ENCODE results near the gene PPP4R4. TPM values are rescaled to one million over a fixed set of nuclear protein-coding genes. Genes with fewer than 3 reads are reported as not detected.

PPP4R4 gene
- total RNA-seq, 3 donors from 2014 or later (not counting 1 experiment from before 2014, with no cell fraction given), result 0.52 to 0.58 TPM; not detected in 1

- peaks cover 15 to 17% of the 10 kb centered on the region in 2 donors for H3K27me3 Mint-ChIP-seq (ENCODE audit: low read depth in 2 of 2)
- Histone ChIP-seq H3K9me3 (ENCODE audit: control insufficient read depth, insufficient read depth, low read length) (peaks cover 5% of the 10 kb centered on the region), H3K27ac (ENCODE audit: low read length) (no peak overlapping the region), H3K36me3 (ENCODE audit: control insufficient read depth, insufficient read depth, low read length) (no peaks in the 10 kb centered on the region), H3K27me3 (ENCODE audit: control insufficient read depth, insufficient read depth, low read length) (peaks cover 8% of the 10 kb centered on the region), H3K4me1 (ENCODE audit: control insufficient read depth, insufficient read depth, low read length) (no peaks in the 10 kb centered on the region), H3K4me3 (ENCODE audit: low read length) (no peak overlapping the region)
- no peaks in the 10 kb centered on the region for H3K36me3 Mint-ChIP-seq
- DNase-seq (no peak), ATAC-seq (no peak)
- intact Hi-C loops (cut with micrococcal nuclease), result no loop called here
- 73% methylated on average over 4 of the region's 5 CpGs for WGBS (ENCODE audit: insufficient coverage)
- H3K4me1 Mint-ChIP-seq, result no peaks in the 10 kb centered on the region
- TF ChIP-seq CTCF (IDR thresholded peaks at IDR 0.05), result no peak
- H3K4me3 Mint-ChIP-seq, result no peak overlapping the region
- H3K27ac Mint-ChIP-seq, result no peak overlapping the region
- H3K9me3 Mint-ChIP-seq, result no peaks in the 10 kb centered on the region
Measured at GRCh38 chr14:94139006-94139405, 35.1 kb upstream of the PPP4R4 start.

GRCh38 chr14:94139421-94139820 is 34.7 kb upstream of the PPP4R4 start:
- Histone ChIP-seq H3K27ac (ENCODE audit: low read length) (no peak overlapping the region), H3K9me3 (ENCODE audit: control insufficient read depth, insufficient read depth, low read length) (peaks cover 5% of the 10 kb centered on the region), H3K27me3 (ENCODE audit: control insufficient read depth, insufficient read depth, low read length) (peaks cover 7% of the 10 kb centered on the region), H3K4me3 (ENCODE audit: low read length) (no peak overlapping the region), H3K4me1 (ENCODE audit: control insufficient read depth, insufficient read depth, low read length) (no peaks in the 10 kb centered on the region), H3K36me3 (ENCODE audit: control insufficient read depth, insufficient read depth, low read length) (no peaks in the 10 kb centered on the region)
- ATAC-seq (no peak), DNase-seq (no peak)
- intact Hi-C loops (cut with micrococcal nuclease), result no loop called here
- no peak overlapping the region for H3K27ac Mint-ChIP-seq
- WGBS (ENCODE audit: insufficient coverage), result 75% methylated on average over 5 of the region's 5 CpGs
- H3K4me3 Mint-ChIP-seq, result no peak overlapping the region
- peaks cover 13 to 14% of the 10 kb centered on the region in 2 donors for H3K27me3 Mint-ChIP-seq (ENCODE audit: low read depth in 2 of 2)
- no peak for TF ChIP-seq CTCF (IDR thresholded peaks at IDR 0.05)
- no peaks in the 10 kb centered on the region for H3K36me3 Mint-ChIP-seq
- no peaks in the 10 kb centered on the region for H3K4me1 Mint-ChIP-seq
- H3K9me3 Mint-ChIP-seq, result no peaks in the 10 kb centered on the region

GRCh38 chr14:94142247-94142646 is 31.9 kb upstream of the PPP4R4 start:
- Mint-ChIP-seq H3K27me3 (ENCODE audit: low read depth in 2 of 2) (peaks cover 0 to 4% of the 10 kb centered on the region in 2 donors), H3K4me3 (no peak overlapping the region), H3K4me1 (no peaks in the 10 kb centered on the region), H3K36me3 (no peaks in the 10 kb centered on the region), H3K27ac (no peak overlapping the region), H3K9me3 (no peaks in the 10 kb centered on the region)
- no peak for TF ChIP-seq CTCF (IDR thresholded peaks at IDR 0.05)
- no peak overlapping the region for H3K4me3 ChIP-seq (ENCODE audit: low read length)
- peaks cover 2% of the 10 kb centered on the region for H3K27me3 ChIP-seq (ENCODE audit: control insufficient read depth, insufficient read depth, low read length)
- intact Hi-C loops (cut with micrococcal nuclease), result no loop called here
- ATAC-seq (peak in 1 of 3 donors; percentile 30), DNase-seq (no peak)
- 63% methylated on average over 1 of the region's 3 CpGs for WGBS (ENCODE audit: insufficient coverage)
- H3K9me3 ChIP-seq (ENCODE audit: control insufficient read depth, insufficient read depth, low read length), result no peaks in the 10 kb centered on the region
- no peaks in the 10 kb centered on the region for H3K36me3 ChIP-seq (ENCODE audit: control insufficient read depth, insufficient read depth, low read length)
- no peaks in the 10 kb centered on the region for H3K4me1 ChIP-seq (ENCODE audit: control insufficient read depth, insufficient read depth, low read length)
- no peak overlapping the region for H3K27ac ChIP-seq (ENCODE audit: low read length)

- Histone ChIP-seq H3K27me3 (ENCODE audit: control insufficient read depth, insufficient read depth, low read length) (peaks cover 2% of the 10 kb centered on the region), H3K36me3 (ENCODE audit: control insufficient read depth, insufficient read depth, low read length) (no peaks in the 10 kb centered on the region), H3K27ac (ENCODE audit: low read length) (no peak overlapping the region), H3K4me1 (ENCODE audit: control insufficient read depth, insufficient read depth, low read length) (no peaks in the 10 kb centered on the region), H3K4me3 (ENCODE audit: low read length) (no peak overlapping the region), H3K9me3 (ENCODE audit: control insufficient read depth, insufficient read depth, low read length) (no peaks in the 10 kb centered on the region)
- TF ChIP-seq CTCF (IDR thresholded peaks at IDR 0.05), result no peak
- H3K4me3 Mint-ChIP-seq, result no peak overlapping the region
- no peak overlapping the region for H3K27ac Mint-ChIP-seq
- DNase-seq (no peak), ATAC-seq (no peak)
- H3K4me1 Mint-ChIP-seq, result no peaks in the 10 kb centered on the region
- H3K36me3 Mint-ChIP-seq, result no peaks in the 10 kb centered on the region
- intact Hi-C loops (cut with micrococcal nuclease), result no loop called here
- H3K27me3 Mint-ChIP-seq (ENCODE audit: low read depth in 2 of 2), result peaks cover 0 to 4% of the 10 kb centered on the region in 2 donors
- no CpG with 5 or more reads among the region's 1 CpG for WGBS (ENCODE audit: insufficient coverage)
- H3K9me3 Mint-ChIP-seq, result no peaks in the 10 kb centered on the region
Measured at GRCh38 chr14:94142836-94143235, 31.3 kb upstream of the PPP4R4 start.
